Vagina (tissue), 2 donors: ENCODE data around the gene ATXN10.

Source experiments
- CTCF ChIP-seq, 3 experiments: fragments of 450-650 bp in 2 of 3; fragments of 200-600 bp in 1 of 3; sonication (generic) in 1 of 3; IDR thresholded peaks; one replicate each; pipeline ENCODE4 v1.5.1; 2017 to 2019; ENCODE audit warnings: antibody characterized with exemption in 3 of 3, mild to moderate bottlenecking in 2 of 3, moderate library complexity in 2 of 3
- POLR2AphosphoS5 ChIP-seq, 2 donors: sonication (generic); formaldehyde crosslinking; IDR thresholded peaks; one replicate each; pipeline ENCODE4 v1.9.0; 2017; ENCODE audit warnings: antibody characterized with exemption in 2 of 2, mild to moderate bottlenecking in 2 of 2, low read depth in 1 of 2; ENCODE audit not compliant: insufficient read depth in 1 of 2

- TF ChIP-seq POLR2AphosphoS5 (IDR thresholded peaks at IDR 0.05; ENCODE audit: insufficient read depth in 1 of 2, low read depth in 1 of 2), result no peak
- TF ChIP-seq CTCF (IDR thresholded peaks at IDR 0.05), result no peak
Observed at GRCh38 chr22:45677063-45677462, 5.4 kb downstream of the ATXN10 start.
